B cell (primary cell): ENCODE measurements around the gene LRP1. TPM values are rescaled to one million over a fixed set of nuclear protein-coding genes. Genes with fewer than 3 reads are reported as not detected.

Experiments used
- ATAC-seq: fragments of 200-7000 bp; cut with Tn5 transposase; one replicate; pipeline ENCODE4 v1.10.0; 2021; ENCODE audit warnings: low read depth, mild to moderate bottlenecking, moderate number of reproducible peaks, moderate library complexity
- CTCF ChIA-PET: fragments of 350-600 bp; sonication (Branson Sonifier 250); formaldehyde crosslinking; loops from one replicate; lab custom pipeline; 2021; ENCODE audit warnings: antibody characterized with exemption, inconsistent platforms; lab: Charles Lee
- POLR2A ChIA-PET: fragments of 350-600 bp; sonication (Branson Sonifier 250); formaldehyde crosslinking; loops from one replicate; lab custom pipeline; 2021; ENCODE audit warnings: antibody characterized with exemption; lab: Charles Lee
- DNase-seq: peaks from one replicate; pipeline ENCODE4 v3.0.0; 2013
- H2AFZ ChIP-seq: 2 replicates; pipeline ENCODE4 v1.6.1; 2012; ENCODE audit warnings: mild to moderate bottlenecking, low read depth, low read length; ENCODE audit not compliant: insufficient read depth, poor library complexity, severe bottlenecking
- H3K27ac ChIP-seq, 2 donors: 1 replicate in 1 of 2; 2 replicates in 1 of 2; pipeline ENCODE4 v1.5.1; 2012 to 2013; ENCODE audit warnings: low read length in 2 of 2, mild to moderate bottlenecking in 2 of 2, moderate library complexity in 1 of 2
- H3K27me3 ChIP-seq, 4 experiments: fragments of 200-600 bp in 1 of 4; sonication (generic) in 1 of 4; replicated peaks in 1 of 4; 1 replicate in 2 of 4; 2 replicates in 2 of 4; pipeline versions ENCODE4 v1.6.1 to v1.7.0; 2013 to 2016; ENCODE audit warnings: low read length in 3 of 4, mild to moderate bottlenecking in 2 of 4, mixed read lengths in 1 of 4, moderate library complexity in 1 of 4; ENCODE audit not compliant: insufficient read depth in 4 of 4, control insufficient read depth in 3 of 4; ENCODE audit errors: control extremely low read depth in 1 of 4
- H3K36me3 ChIP-seq, 2 experiments: replicated peaks in 1 of 2; 1 replicate in 1 of 2; 2 replicates in 1 of 2; pipeline versions ENCODE4 v1.6.1 to v1.7.1; 2013; ENCODE audit warnings: low read length in 1 of 2; ENCODE audit not compliant: insufficient read depth in 2 of 2, control insufficient read depth in 1 of 2; ENCODE audit errors: control extremely low read depth in 1 of 2, extremely low read depth in 1 of 2
- H3K4me1 ChIP-seq, 2 donors: fragments of 200-600 bp in 1 of 2; sonication (generic) in 1 of 2; 1 replicate in 1 of 2; 2 replicates in 1 of 2; pipeline versions ENCODE4 v1.5.1 to v1.6.1; 2013 to 2017; ENCODE audit warnings: low read length in 2 of 2; ENCODE audit not compliant: control insufficient read depth in 2 of 2, insufficient read depth in 2 of 2
- H3K4me2 ChIP-seq: replicated peaks from 2 replicates; pipeline ENCODE3; 2012; ENCODE audit warnings: mild to moderate bottlenecking, low read depth, low read length; ENCODE audit not compliant: poor library complexity, severe bottlenecking
- H3K4me3 ChIP-seq, 5 experiments: fragments of 200-600 bp in 1 of 5; sonication (generic) in 1 of 5; 1 replicate in 3 of 5; 2 replicates in 2 of 5; pipeline versions ENCODE4 v1.5.1 to v1.7.0; 2011 to 2016; ENCODE audit warnings: low read length in 4 of 5, mild to moderate bottlenecking in 4 of 5, low read depth in 2 of 5, control low read depth in 1 of 5, moderate library complexity in 1 of 5; ENCODE audit not compliant: insufficient read depth in 1 of 5; ENCODE audit errors: control extremely low read depth in 1 of 5, extremely low read depth in 1 of 5
- H3K79me2 ChIP-seq: fragments of 200-600 bp; sonication (generic); one replicate; pipeline ENCODE4 v1.6.0; 2016; ENCODE audit warnings: low read length; ENCODE audit not compliant: control insufficient read depth, insufficient read depth
- H3K9ac ChIP-seq: fragments of 200-600 bp; sonication (generic); 2 replicates; pipeline ENCODE4 v1.6.1; 2017; ENCODE audit warnings: mild to moderate bottlenecking, low read length, moderate library complexity
- H3K9me3 ChIP-seq, 3 donors: one replicate each; pipeline versions ENCODE4 v1.6.1 to v1.7.1; 2013; ENCODE audit warnings: low read length in 2 of 3; ENCODE audit not compliant: control insufficient read depth in 2 of 3, insufficient read depth in 1 of 3; ENCODE audit errors: control extremely low read depth in 1 of 3
- H4K20me1 ChIP-seq: 2 replicates; pipeline ENCODE4 v1.6.0; 2012; ENCODE audit warnings: mild to moderate bottlenecking, low read length; ENCODE audit not compliant: insufficient read depth, control insufficient read depth, poor library complexity, severe bottlenecking
- H3K27ac Mint-ChIP-seq: one replicate; pipeline ENCODE4 v1.8.0; 2021; ENCODE audit warnings: mixed read lengths
- H3K27me3 Mint-ChIP-seq: one replicate; pipeline ENCODE4 v1.8.0; 2021; ENCODE audit warnings: mixed read lengths
- H3K4me1 Mint-ChIP-seq: one replicate; pipeline ENCODE4 v1.8.0; 2021; ENCODE audit warnings: mixed read lengths
- H3K4me3 Mint-ChIP-seq: one replicate; pipeline ENCODE4 v1.8.0; 2021; ENCODE audit warnings: mixed read lengths
- H3K9me3 Mint-ChIP-seq: one replicate; pipeline ENCODE4 v1.8.0; 2022; ENCODE audit warnings: mixed read lengths; ENCODE audit not compliant: insufficient read depth
- EZH2 ChIP-seq: IDR thresholded peaks from 2 replicates; pipeline ENCODE4 v1.6.1; 2012; ENCODE audit warnings: borderline replicate concordance, low read depth, mild to moderate bottlenecking, moderate library complexity, low read length; ENCODE audit not compliant: insufficient read depth, poor library complexity, severe bottlenecking
- WGBS: methylation state at CpG from one replicate; pipeline ENCODE4 v1.1.5; 2013; ENCODE audit warnings: missing lambda C conversion rate; ENCODE audit not compliant: insufficient coverage; 5-methylcytosine and 5-hydroxymethylcytosine counted together
- intact Hi-C: fragments of 100-400 bp; cut with micrococcal nuclease; formaldehyde crosslinking; loops from one replicate; pipeline ENCODE4 v1.10.0; 2022
- polyA plus RNA-seq: library from polyadenylated mRNA; depleted of rRNA; stranded (reverse); fragments of >200 nt; gene quantifications from 2 replicates; pipeline ENCODE4 v1.2.3, GENCODE V29; 2012
- total RNA-seq, 2 donors: library from RNA; stranded (reverse); fragments of 120-200 nt in 1 of 2; gene quantifications; 1 replicate in 1 of 2; 2 replicates in 1 of 2; pipeline versions ENCODE4 v1.2.3 to v1.2.4, GENCODE V29; 2013 to 2022
- TF ChIP-seq, protein P1 (sequence below): fragments of 200-600 bp; IDR thresholded peaks from one replicate; pipeline ENCODE4 v1.8.0; 2022; ENCODE audit warnings: antibody characterized with exemption, mild to moderate bottlenecking

LRP1 gene
- total and polyA plus RNA-seq, 2 donors (not counting 1 experiment from before 2014, with no cell fraction given) = 2.0 to 4.1 TPM

DNA sequence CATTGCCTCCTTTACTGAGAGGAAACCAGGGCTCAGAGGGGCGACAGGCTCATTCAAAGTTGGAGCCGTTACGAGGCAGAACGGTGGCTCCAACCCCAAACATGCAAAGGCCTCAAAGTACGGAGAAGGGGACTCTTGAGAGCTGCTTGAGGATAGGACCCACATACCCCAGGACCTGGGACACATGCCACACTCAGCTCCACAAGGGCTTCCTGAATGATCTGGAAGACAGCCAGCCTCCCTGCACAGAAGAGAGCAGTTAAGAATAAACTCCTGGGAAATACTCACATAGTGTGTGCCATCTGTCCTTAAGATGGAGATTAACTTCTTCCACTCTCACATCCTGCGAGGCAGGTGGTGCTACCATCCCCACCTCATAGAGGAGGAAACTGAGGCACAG, 61.8 kb downstream of the LRP1 start:
- Mint-ChIP-seq H3K4me3 (no peak overlapping the region), H3K4me1 (no peaks in the 10 kb centered on the region), H3K9me3 (no peaks in the 10 kb centered on the region), H3K27ac (no peak overlapping the region), H3K27me3 (no peaks in the 10 kb centered on the region)
- no peak overlapping the region for H3K9ac ChIP-seq
- no peaks in the 10 kb centered on the region for H3K36me3 ChIP-seq
- H4K20me1 ChIP-seq = no peaks in the 10 kb centered on the region
- TF ChIP-seq EZH2 = no peak
- TF ChIP-seq, protein P1, sequence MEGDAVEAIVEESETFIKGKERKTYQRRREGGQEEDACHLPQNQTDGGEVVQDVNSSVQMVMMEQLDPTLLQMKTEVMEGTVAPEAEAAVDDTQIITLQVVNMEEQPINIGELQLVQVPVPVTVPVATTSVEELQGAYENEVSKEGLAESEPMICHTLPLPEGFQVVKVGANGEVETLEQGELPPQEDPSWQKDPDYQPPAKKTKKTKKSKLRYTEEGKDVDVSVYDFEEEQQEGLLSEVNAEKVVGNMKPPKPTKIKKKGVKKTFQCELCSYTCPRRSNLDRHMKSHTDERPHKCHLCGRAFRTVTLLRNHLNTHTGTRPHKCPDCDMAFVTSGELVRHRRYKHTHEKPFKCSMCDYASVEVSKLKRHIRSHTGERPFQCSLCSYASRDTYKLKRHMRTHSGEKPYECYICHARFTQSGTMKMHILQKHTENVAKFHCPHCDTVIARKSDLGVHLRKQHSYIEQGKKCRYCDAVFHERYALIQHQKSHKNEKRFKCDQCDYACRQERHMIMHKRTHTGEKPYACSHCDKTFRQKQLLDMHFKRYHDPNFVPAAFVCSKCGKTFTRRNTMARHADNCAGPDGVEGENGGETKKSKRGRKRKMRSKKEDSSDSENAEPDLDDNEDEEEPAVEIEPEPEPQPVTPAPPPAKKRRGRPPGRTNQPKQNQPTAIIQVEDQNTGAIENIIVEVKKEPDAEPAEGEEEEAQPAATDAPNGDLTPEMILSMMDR = no peak
- WGBS = 63% methylated on average over 5 of the region's 6 CpGs
- no peak overlapping the region for H3K4me3 ChIP-seq
- H2AFZ ChIP-seq = no peak overlapping the region
- no peaks in the 10 kb centered on the region for H3K79me2 ChIP-seq
- H3K27me3 ChIP-seq = no peaks in the 10 kb centered on the region
- intact Hi-C loops = no loop called here
- DNase-seq (no peak), ATAC-seq (no peak)
- H3K4me2 ChIP-seq = no peak overlapping the region
- no peaks in the 10 kb centered on the region for H3K4me1 ChIP-seq
- POLR2A ChIA-PET = interaction anchor here (0.6 kb wide), 1 partner anchor 8 kb away, joined by 3 read pairs; no protein-coding TSS in a partner anchor
- CTCF ChIA-PET = no interaction called here
- no peak overlapping the region for H3K27ac ChIP-seq
- H3K9me3 ChIP-seq = no peaks in the 10 kb centered on the region

DNA sequence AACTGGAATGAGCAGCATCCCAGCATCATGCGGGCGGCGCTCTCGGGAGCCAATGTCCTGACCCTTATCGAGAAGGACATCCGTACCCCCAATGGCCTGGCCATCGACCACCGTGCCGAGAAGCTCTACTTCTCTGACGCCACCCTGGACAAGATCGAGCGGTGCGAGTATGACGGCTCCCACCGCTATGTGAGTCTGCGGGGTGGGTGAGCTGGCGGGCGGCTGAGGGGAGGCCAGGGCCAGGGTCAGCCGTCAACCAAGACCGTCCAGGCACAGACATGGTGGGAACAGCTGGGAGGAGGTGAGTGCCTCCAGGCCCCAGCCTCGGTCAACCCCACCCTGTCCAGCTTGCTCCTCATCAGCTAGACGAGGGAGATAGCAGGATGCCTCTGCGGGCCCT, 62.5 kb downstream of the LRP1 start:
- 96% methylated on average over 23 of the region's 23 CpGs for WGBS
- Histone ChIP-seq H3K9me3 (no peaks in the 10 kb centered on the region), H3K36me3 (no peaks in the 10 kb centered on the region), H2AFZ (no peak overlapping the region), H3K4me1 (no peaks in the 10 kb centered on the region), H3K4me3 (no peak overlapping the region), H4K20me1 (no peaks in the 10 kb centered on the region), H3K79me2 (no peaks in the 10 kb centered on the region), H3K27ac (no peak overlapping the region), H3K27me3 (no peaks in the 10 kb centered on the region), H3K9ac (no peak overlapping the region), H3K4me2 (no peak overlapping the region)
- ATAC-seq = no peak
- ChIA-PET CTCF (interaction anchor here (0.8 to 1.4 kb wide), 2 partner anchors 8 to 63 kb away, joined by 3 to 5 read pairs; no protein-coding TSS in a partner anchor), POLR2A (no interaction called here)
- Mint-ChIP-seq H3K27ac (no peak overlapping the region), H3K27me3 (no peaks in the 10 kb centered on the region), H3K9me3 (no peaks in the 10 kb centered on the region), H3K4me1 (no peaks in the 10 kb centered on the region), H3K4me3 (no peak overlapping the region)
- intact Hi-C loops = no loop called here
- TF ChIP-seq, protein P1 = no peak
- TF ChIP-seq EZH2 = no peak
- DNase-seq = no peak
